ENCODE results near the gene SLC6A2.

Gene SLC6A2

GRCh38 chr16:55682086-55682485 is 26.3 kb downstream of the SLC6A2 start:
- Histone ChIP-seq H3K4me3 (ENCODE audit: low read depth in 1 of 2, low read length in 2 of 2) (no peak overlapping the region), H3K27me3 (ENCODE audit: control insufficient read depth in 1 of 2, insufficient read depth in 2 of 2, low read length in 2 of 2) (no peaks in the 10 kb centered on the region), H3K27ac (ENCODE audit: low read depth, low read length) (no peak overlapping the region), H3K9ac (ENCODE audit: low read length) (no peak overlapping the region), H3K9me3 (ENCODE audit: low read length) (peaks cover 6% of the 10 kb centered on the region), H3K36me3 (ENCODE audit: insufficient read depth, low read length) (no peaks in the 10 kb centered on the region), H3K4me1 (ENCODE audit: insufficient read depth, low read length) (no peaks in the 10 kb centered on the region)

GRCh38 chr16:55685973-55686372 is 30.2 kb downstream of the SLC6A2 start:
- Histone ChIP-seq H3K4me1 (ENCODE audit: insufficient read depth, low read length) (no peaks in the 10 kb centered on the region), H3K27ac (ENCODE audit: low read depth, low read length) (no peak overlapping the region), H3K27me3 (ENCODE audit: control insufficient read depth in 1 of 2, insufficient read depth in 2 of 2, low read length in 2 of 2) (no peaks in the 10 kb centered on the region), H3K9me3 (ENCODE audit: low read length) (peaks cover 6% of the 10 kb centered on the region), H3K36me3 (ENCODE audit: insufficient read depth, low read length) (no peaks in the 10 kb centered on the region), H3K9ac (ENCODE audit: low read length) (no peak overlapping the region), H3K4me3 (ENCODE audit: low read depth in 1 of 2, low read length in 2 of 2) (no peak overlapping the region)

GRCh38 chr16:55686671-55687070 is 30.9 kb downstream of the SLC6A2 start:
- peaks cover 6% of the 10 kb centered on the region for H3K9me3 ChIP-seq (ENCODE audit: low read length)
- H3K27ac ChIP-seq (ENCODE audit: low read depth, low read length): no peak overlapping the region
- no peak overlapping the region for H3K4me3 ChIP-seq (ENCODE audit: low read depth in 1 of 2, low read length in 2 of 2)
- H3K27me3 ChIP-seq (ENCODE audit: control insufficient read depth in 1 of 2, insufficient read depth in 2 of 2, low read length in 2 of 2): no peaks in the 10 kb centered on the region
- H3K4me1 ChIP-seq (ENCODE audit: insufficient read depth, low read length): no peaks in the 10 kb centered on the region
- no peaks in the 10 kb centered on the region for H3K36me3 ChIP-seq (ENCODE audit: insufficient read depth, low read length)
- H3K9ac ChIP-seq (ENCODE audit: low read length): no peak overlapping the region

- Histone ChIP-seq H3K27me3 (ENCODE audit: control insufficient read depth in 1 of 2, insufficient read depth in 2 of 2, low read length in 2 of 2) (no peaks in the 10 kb centered on the region), H3K4me1 (ENCODE audit: insufficient read depth, low read length) (no peaks in the 10 kb centered on the region), H3K9ac (ENCODE audit: low read length) (no peak overlapping the region), H3K27ac (ENCODE audit: low read depth, low read length) (no peak overlapping the region), H3K9me3 (ENCODE audit: low read length) (peaks cover 6% of the 10 kb centered on the region), H3K36me3 (ENCODE audit: insufficient read depth, low read length) (no peaks in the 10 kb centered on the region), H3K4me3 (ENCODE audit: low read depth in 1 of 2, low read length in 2 of 2) (no peak overlapping the region)
These were observed 32.0 kb downstream of the SLC6A2 start for GRCh38 chr16:55687802-55688201.

GRCh38 chr16:55690841-55691240 is 35.1 kb downstream of the SLC6A2 start:
- Histone ChIP-seq H3K9ac (ENCODE audit: low read length) (no peak overlapping the region), H3K4me1 (ENCODE audit: insufficient read depth, low read length) (no peaks in the 10 kb centered on the region), H3K27ac (ENCODE audit: low read depth, low read length) (no peak overlapping the region), H3K36me3 (ENCODE audit: insufficient read depth, low read length) (no peaks in the 10 kb centered on the region), H3K4me3 (ENCODE audit: low read depth in 1 of 2, low read length in 2 of 2) (no peak overlapping the region), H3K9me3 (ENCODE audit: low read length) (peaks cover 2% of the 10 kb centered on the region), H3K27me3 (ENCODE audit: control insufficient read depth in 1 of 2, insufficient read depth in 2 of 2, low read length in 2 of 2) (no peaks in the 10 kb centered on the region)

- H3K9me3 ChIP-seq (ENCODE audit: low read length): no peaks in the 10 kb centered on the region
- no peaks in the 10 kb centered on the region for H3K27me3 ChIP-seq (ENCODE audit: control insufficient read depth in 1 of 2, insufficient read depth in 2 of 2, low read length in 2 of 2)
- H3K4me3 ChIP-seq (ENCODE audit: low read depth in 1 of 2, low read length in 2 of 2): no peak overlapping the region
- no peak overlapping the region for H3K27ac ChIP-seq (ENCODE audit: low read depth, low read length)
- no peaks in the 10 kb centered on the region for H3K36me3 ChIP-seq (ENCODE audit: insufficient read depth, low read length)
- no peak overlapping the region for H3K9ac ChIP-seq (ENCODE audit: low read length)
- no peaks in the 10 kb centered on the region for H3K4me1 ChIP-seq (ENCODE audit: insufficient read depth, low read length)
These were observed 36.0 kb downstream of the SLC6A2 start for GRCh38 chr16:55691771-55692170.

- Histone ChIP-seq H3K9ac (ENCODE audit: low read length) (no peak overlapping the region), H3K9me3 (ENCODE audit: low read length) (no peaks in the 10 kb centered on the region), H3K4me1 (ENCODE audit: insufficient read depth, low read length) (no peaks in the 10 kb centered on the region), H3K36me3 (ENCODE audit: insufficient read depth, low read length) (no peaks in the 10 kb centered on the region), H3K27ac (ENCODE audit: low read depth, low read length) (no peak overlapping the region), H3K27me3 (ENCODE audit: control insufficient read depth in 1 of 2, insufficient read depth in 2 of 2, low read length in 2 of 2) (no peaks in the 10 kb centered on the region), H3K4me3 (ENCODE audit: low read depth in 1 of 2, low read length in 2 of 2) (no peak overlapping the region)
These were observed 39.8 kb downstream of the SLC6A2 start for GRCh38 chr16:55695595-55695994.

GRCh38 chr16:55697867-55698266 is 42.1 kb downstream of the SLC6A2 start:
- Histone ChIP-seq H3K4me1 (ENCODE audit: insufficient read depth, low read length) (no peaks in the 10 kb centered on the region), H3K27me3 (ENCODE audit: control insufficient read depth in 1 of 2, insufficient read depth in 2 of 2, low read length in 2 of 2) (no peaks in the 10 kb centered on the region), H3K36me3 (ENCODE audit: insufficient read depth, low read length) (no peaks in the 10 kb centered on the region), H3K27ac (ENCODE audit: low read depth, low read length) (no peak overlapping the region), H3K4me3 (ENCODE audit: low read depth in 1 of 2, low read length in 2 of 2) (no peak overlapping the region), H3K9me3 (ENCODE audit: low read length) (no peaks in the 10 kb centered on the region), H3K9ac (ENCODE audit: low read length) (no peak overlapping the region)

GRCh38 chr16:55698331-55698730 is 42.5 kb downstream of the SLC6A2 start:
- no peaks in the 10 kb centered on the region for H3K36me3 ChIP-seq (ENCODE audit: insufficient read depth, low read length)
- H3K9me3 ChIP-seq (ENCODE audit: low read length): no peaks in the 10 kb centered on the region
- H3K9ac ChIP-seq (ENCODE audit: low read length): no peak overlapping the region
- no peaks in the 10 kb centered on the region for H3K27me3 ChIP-seq (ENCODE audit: control insufficient read depth in 1 of 2, insufficient read depth in 2 of 2, low read length in 2 of 2)
- no peak overlapping the region for H3K4me3 ChIP-seq (ENCODE audit: low read depth in 1 of 2, low read length in 2 of 2)
- H3K27ac ChIP-seq (ENCODE audit: low read depth, low read length): no peak overlapping the region
- no peaks in the 10 kb centered on the region for H3K4me1 ChIP-seq (ENCODE audit: insufficient read depth, low read length)

- Histone ChIP-seq H3K36me3 (ENCODE audit: insufficient read depth, low read length) (no peaks in the 10 kb centered on the region), H3K27ac (ENCODE audit: low read depth, low read length) (no peak overlapping the region), H3K27me3 (ENCODE audit: control insufficient read depth in 1 of 2, insufficient read depth in 2 of 2, low read length in 2 of 2) (no peaks in the 10 kb centered on the region), H3K4me1 (ENCODE audit: insufficient read depth, low read length) (no peaks in the 10 kb centered on the region), H3K9ac (ENCODE audit: low read length) (no peak overlapping the region), H3K9me3 (ENCODE audit: low read length) (no peaks in the 10 kb centered on the region), H3K4me3 (ENCODE audit: low read depth in 1 of 2, low read length in 2 of 2) (no peak overlapping the region)
These were observed 43.2 kb downstream of the SLC6A2 start for GRCh38 chr16:55698946-55699345.

GRCh38 chr16:55699616-55700015 is 43.8 kb downstream of the SLC6A2 start:
- H3K36me3 ChIP-seq (ENCODE audit: insufficient read depth, low read length): no peaks in the 10 kb centered on the region
- no peak overlapping the region for H3K27ac ChIP-seq (ENCODE audit: low read depth, low read length)
- no peaks in the 10 kb centered on the region for H3K4me1 ChIP-seq (ENCODE audit: insufficient read depth, low read length)
- H3K4me3 ChIP-seq (ENCODE audit: low read depth in 1 of 2, low read length in 2 of 2): no peak overlapping the region
- no peak overlapping the region for H3K9ac ChIP-seq (ENCODE audit: low read length)
- H3K27me3 ChIP-seq (ENCODE audit: control insufficient read depth in 1 of 2, insufficient read depth in 2 of 2, low read length in 2 of 2): no peaks in the 10 kb centered on the region
- H3K9me3 ChIP-seq (ENCODE audit: low read length): no peaks in the 10 kb centered on the region

GRCh38 chr16:55700067-55700466 is 44.3 kb downstream of the SLC6A2 start:
- H3K27me3 ChIP-seq (ENCODE audit: control insufficient read depth in 1 of 2, insufficient read depth in 2 of 2, low read length in 2 of 2): no peaks in the 10 kb centered on the region
- no peak overlapping the region for H3K9ac ChIP-seq (ENCODE audit: low read length)
- no peak overlapping the region for H3K27ac ChIP-seq (ENCODE audit: low read depth, low read length)
- no peak overlapping the region for H3K4me3 ChIP-seq (ENCODE audit: low read depth in 1 of 2, low read length in 2 of 2)
- no peaks in the 10 kb centered on the region for H3K4me1 ChIP-seq (ENCODE audit: insufficient read depth, low read length)
- H3K9me3 ChIP-seq (ENCODE audit: low read length): no peaks in the 10 kb centered on the region
- H3K36me3 ChIP-seq (ENCODE audit: insufficient read depth, low read length): no peaks in the 10 kb centered on the region

All from muscle layer of colon (tissue), 2 donors.